WTC11 (cell line): Measurements from ENCODE around the gene ORM1.

Source experiments
- ELF4 ChIP-seq: sonication (generic); formaldehyde crosslinking; IDR thresholded peaks from 2 replicates; pipeline ENCODE4 v1.8.1; 2022; ENCODE audit warnings: low read depth, mild to moderate bottlenecking, moderate library complexity, missing genetic modification reagents
- ZNF219 ChIP-seq: sonication (generic); formaldehyde crosslinking; IDR thresholded peaks from 2 replicates; pipeline ENCODE4 v1.8.0; 2023; ENCODE audit warnings: missing genetic modification reagents, mild to moderate bottlenecking, borderline replicate concordance
- ZNF396 ChIP-seq: fragments of 250-450 bp; sonication (Bioruptor Pico); IDR thresholded peaks from 2 replicates; pipeline ENCODE4 v1.8.0; 2021; ENCODE audit warnings: mild to moderate bottlenecking, moderate library complexity, borderline replicate concordance
- TF ChIP-seq, protein P1 (sequence below): sonication (generic); formaldehyde crosslinking; IDR thresholded peaks from 2 replicates; pipeline ENCODE4 v1.8.0; 2022; ENCODE audit warnings: mild to moderate bottlenecking, missing genetic modification reagents
- TF ChIP-seq, protein P2 (sequence below): fragments of 200-600 bp; IDR thresholded peaks from 2 replicates; pipeline ENCODE4 v1.8.0; 2022; ENCODE audit warnings: antibody characterized with exemption
- TF ChIP-seq, protein P3 (sequence below): sonication (generic); formaldehyde crosslinking; IDR thresholded peaks from 2 replicates; pipeline ENCODE4 v1.8.0; 2023; ENCODE audit warnings: missing genetic modification reagents
- TF ChIP-seq, protein P4 (sequence below): sonication (generic); formaldehyde crosslinking; IDR thresholded peaks from 2 replicates; pipeline ENCODE4 v1.8.0; 2022; ENCODE audit warnings: mild to moderate bottlenecking, missing genetic modification reagents
- TF ChIP-seq, protein P5 (sequence below): sonication (generic); formaldehyde crosslinking; IDR thresholded peaks from 2 replicates; pipeline ENCODE4 v1.8.1; 2022; ENCODE audit warnings: low read depth, missing genetic modification reagents, borderline replicate concordance
- TF ChIP-seq, protein P6 (sequence below): sonication (generic); formaldehyde crosslinking; IDR thresholded peaks from 2 replicates; pipeline ENCODE4 v1.8.1; 2022; ENCODE audit warnings: mild to moderate bottlenecking, moderate library complexity, missing genetic modification reagents

- TF ChIP-seq, protein P1, sequence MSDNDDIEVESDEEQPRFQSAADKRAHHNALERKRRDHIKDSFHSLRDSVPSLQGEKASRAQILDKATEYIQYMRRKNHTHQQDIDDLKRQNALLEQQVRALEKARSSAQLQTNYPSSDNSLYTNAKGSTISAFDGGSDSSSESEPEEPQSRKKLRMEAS (CRISPR knock-in tag), result no peak
- TF ChIP-seq, protein P2, sequence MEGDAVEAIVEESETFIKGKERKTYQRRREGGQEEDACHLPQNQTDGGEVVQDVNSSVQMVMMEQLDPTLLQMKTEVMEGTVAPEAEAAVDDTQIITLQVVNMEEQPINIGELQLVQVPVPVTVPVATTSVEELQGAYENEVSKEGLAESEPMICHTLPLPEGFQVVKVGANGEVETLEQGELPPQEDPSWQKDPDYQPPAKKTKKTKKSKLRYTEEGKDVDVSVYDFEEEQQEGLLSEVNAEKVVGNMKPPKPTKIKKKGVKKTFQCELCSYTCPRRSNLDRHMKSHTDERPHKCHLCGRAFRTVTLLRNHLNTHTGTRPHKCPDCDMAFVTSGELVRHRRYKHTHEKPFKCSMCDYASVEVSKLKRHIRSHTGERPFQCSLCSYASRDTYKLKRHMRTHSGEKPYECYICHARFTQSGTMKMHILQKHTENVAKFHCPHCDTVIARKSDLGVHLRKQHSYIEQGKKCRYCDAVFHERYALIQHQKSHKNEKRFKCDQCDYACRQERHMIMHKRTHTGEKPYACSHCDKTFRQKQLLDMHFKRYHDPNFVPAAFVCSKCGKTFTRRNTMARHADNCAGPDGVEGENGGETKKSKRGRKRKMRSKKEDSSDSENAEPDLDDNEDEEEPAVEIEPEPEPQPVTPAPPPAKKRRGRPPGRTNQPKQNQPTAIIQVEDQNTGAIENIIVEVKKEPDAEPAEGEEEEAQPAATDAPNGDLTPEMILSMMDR, result no peak
- TF ChIP-seq, protein P3, sequence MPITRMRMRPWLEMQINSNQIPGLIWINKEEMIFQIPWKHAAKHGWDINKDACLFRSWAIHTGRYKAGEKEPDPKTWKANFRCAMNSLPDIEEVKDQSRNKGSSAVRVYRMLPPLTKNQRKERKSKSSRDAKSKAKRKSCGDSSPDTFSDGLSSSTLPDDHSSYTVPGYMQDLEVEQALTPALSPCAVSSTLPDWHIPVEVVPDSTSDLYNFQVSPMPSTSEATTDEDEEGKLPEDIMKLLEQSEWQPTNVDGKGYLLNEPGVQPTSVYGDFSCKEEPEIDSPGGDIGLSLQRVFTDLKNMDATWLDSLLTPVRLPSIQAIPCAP (CRISPR knock-in tag), result no peak
- no peak for TF ChIP-seq ELF4 (CRISPR knock-in tag)
- TF ChIP-seq ZNF219 (CRISPR knock-in tag), result no peak
- no peak for TF ChIP-seq ZNF396 (CRISPR knock-in tag)
- TF ChIP-seq, protein P4, sequence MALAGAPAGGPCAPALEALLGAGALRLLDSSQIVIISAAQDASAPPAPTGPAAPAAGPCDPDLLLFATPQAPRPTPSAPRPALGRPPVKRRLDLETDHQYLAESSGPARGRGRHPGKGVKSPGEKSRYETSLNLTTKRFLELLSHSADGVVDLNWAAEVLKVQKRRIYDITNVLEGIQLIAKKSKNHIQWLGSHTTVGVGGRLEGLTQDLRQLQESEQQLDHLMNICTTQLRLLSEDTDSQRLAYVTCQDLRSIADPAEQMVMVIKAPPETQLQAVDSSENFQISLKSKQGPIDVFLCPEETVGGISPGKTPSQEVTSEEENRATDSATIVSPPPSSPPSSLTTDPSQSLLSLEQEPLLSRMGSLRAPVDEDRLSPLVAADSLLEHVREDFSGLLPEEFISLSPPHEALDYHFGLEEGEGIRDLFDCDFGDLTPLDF (CRISPR knock-in tag), result no peak
- TF ChIP-seq, protein P5, sequence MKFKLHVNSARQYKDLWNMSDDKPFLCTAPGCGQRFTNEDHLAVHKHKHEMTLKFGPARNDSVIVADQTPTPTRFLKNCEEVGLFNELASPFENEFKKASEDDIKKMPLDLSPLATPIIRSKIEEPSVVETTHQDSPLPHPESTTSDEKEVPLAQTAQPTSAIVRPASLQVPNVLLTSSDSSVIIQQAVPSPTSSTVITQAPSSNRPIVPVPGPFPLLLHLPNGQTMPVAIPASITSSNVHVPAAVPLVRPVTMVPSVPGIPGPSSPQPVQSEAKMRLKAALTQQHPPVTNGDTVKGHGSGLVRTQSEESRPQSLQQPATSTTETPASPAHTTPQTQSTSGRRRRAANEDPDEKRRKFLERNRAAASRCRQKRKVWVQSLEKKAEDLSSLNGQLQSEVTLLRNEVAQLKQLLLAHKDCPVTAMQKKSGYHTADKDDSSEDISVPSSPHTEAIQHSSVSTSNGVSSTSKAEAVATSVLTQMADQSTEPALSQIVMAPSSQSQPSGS (CRISPR knock-in tag), result no peak
- TF ChIP-seq, protein P6, sequence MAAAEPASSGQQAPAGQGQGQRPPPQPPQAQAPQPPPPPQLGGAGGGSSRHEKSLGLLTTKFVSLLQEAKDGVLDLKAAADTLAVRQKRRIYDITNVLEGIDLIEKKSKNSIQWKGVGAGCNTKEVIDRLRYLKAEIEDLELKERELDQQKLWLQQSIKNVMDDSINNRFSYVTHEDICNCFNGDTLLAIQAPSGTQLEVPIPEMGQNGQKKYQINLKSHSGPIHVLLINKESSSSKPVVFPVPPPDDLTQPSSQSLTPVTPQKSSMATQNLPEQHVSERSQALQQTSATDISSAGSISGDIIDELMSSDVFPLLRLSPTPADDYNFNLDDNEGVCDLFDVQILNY, result no peak
Observed at GRCh38 chr9:114330636-114331035, 7.7 kb downstream of the ORM1 start.
